ENCODE results near the gene KLF2. TPM values are rescaled to one million over a fixed set of nuclear protein-coding genes. Genes with fewer than 3 reads are reported as not detected.

Gene KLF2
- total RNA-seq, 1 donor from 2014 or later = 137 TPM

DNA sequence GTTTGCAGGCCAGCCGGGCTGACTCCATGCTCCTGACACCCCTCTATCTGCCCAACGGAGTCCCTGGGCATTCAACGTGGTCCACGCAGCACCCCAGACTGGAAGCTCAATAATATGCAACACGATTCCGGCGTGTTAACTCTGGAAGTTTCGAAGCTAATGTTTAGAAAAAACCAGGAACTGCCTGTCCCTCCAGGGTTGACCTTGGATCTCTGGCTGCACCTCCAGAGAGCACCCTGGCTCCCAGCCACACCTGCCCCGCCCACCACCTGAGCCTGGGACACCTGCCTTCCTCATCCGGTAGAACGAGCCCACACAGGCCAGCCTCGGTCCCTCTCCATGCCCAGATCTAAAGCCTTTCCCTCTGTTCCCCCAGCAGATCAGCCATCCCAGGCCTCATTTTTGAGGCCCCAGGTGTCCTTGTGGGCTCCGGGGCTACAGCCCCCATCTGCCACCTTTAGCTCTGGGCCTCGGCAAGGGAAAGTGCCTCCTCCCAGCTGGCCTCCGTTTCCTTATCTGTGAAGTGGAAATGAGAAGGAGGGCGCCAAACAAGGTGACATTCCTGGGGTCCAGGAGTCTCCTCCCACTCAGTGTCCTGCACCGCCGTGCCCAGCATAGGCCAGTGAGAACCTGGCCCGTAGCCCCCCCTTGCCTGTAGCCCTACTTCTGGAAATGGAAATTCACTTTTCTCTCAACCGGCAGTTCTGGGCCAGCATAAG lies 38.7 kb downstream of the KLF2 start:
- Histone ChIP-seq H3K9me3 (no peaks in the 10 kb centered on the region), H3K27ac (peak overlapping the region; percentile 10), H3K4me3 (peak overlapping the region; percentile 14), H3K4me1 (peaks cover 40% of the 10 kb centered on the region), H3K27me3 (ENCODE audit: low read depth) (no peaks in the 10 kb centered on the region), H3K36me3 (peaks cover 3% of the 10 kb centered on the region)
- ATAC-seq = peak; percentile 70 to 75
- TF ChIP-seq, protein P1, sequence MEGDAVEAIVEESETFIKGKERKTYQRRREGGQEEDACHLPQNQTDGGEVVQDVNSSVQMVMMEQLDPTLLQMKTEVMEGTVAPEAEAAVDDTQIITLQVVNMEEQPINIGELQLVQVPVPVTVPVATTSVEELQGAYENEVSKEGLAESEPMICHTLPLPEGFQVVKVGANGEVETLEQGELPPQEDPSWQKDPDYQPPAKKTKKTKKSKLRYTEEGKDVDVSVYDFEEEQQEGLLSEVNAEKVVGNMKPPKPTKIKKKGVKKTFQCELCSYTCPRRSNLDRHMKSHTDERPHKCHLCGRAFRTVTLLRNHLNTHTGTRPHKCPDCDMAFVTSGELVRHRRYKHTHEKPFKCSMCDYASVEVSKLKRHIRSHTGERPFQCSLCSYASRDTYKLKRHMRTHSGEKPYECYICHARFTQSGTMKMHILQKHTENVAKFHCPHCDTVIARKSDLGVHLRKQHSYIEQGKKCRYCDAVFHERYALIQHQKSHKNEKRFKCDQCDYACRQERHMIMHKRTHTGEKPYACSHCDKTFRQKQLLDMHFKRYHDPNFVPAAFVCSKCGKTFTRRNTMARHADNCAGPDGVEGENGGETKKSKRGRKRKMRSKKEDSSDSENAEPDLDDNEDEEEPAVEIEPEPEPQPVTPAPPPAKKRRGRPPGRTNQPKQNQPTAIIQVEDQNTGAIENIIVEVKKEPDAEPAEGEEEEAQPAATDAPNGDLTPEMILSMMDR (IDR thresholded peaks at IDR 0.05) = no peak
- intact Hi-C loops (cut with DNase I) = no loop called here
- DNase-seq = peak; percentile 80

DNA sequence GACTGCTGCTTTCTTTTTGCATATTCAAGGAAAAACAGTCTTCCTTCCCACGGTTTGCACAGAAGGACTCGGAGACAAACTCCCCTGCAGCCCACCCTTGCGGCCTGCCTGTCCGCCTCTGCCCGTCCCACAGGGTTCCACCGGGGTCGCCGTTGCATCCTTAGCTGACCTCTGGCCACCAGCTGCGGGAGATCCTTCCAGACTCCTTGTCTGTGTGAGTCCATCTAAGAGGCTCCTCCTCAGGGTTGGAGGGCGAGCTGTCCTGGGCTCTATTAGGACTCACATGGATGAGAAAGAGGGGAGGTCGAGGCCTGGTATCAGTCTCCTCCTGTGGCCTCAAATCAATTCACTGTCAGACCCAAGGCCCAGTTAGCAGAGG lies 39.2 kb downstream of the KLF2 start:
- Histone ChIP-seq H3K4me3 (no peak overlapping the region), H3K27ac (no peak overlapping the region), H3K36me3 (peaks cover 3% of the 10 kb centered on the region), H3K27me3 (ENCODE audit: low read depth) (no peaks in the 10 kb centered on the region), H3K4me1 (peaks cover 40% of the 10 kb centered on the region), H3K9me3 (no peaks in the 10 kb centered on the region)
- DNase-seq (no peak), ATAC-seq (no peak)
- intact Hi-C loops (cut with DNase I) = no loop called here
- TF ChIP-seq, protein P1 (IDR thresholded peaks at IDR 0.05) = no peak

DNA sequence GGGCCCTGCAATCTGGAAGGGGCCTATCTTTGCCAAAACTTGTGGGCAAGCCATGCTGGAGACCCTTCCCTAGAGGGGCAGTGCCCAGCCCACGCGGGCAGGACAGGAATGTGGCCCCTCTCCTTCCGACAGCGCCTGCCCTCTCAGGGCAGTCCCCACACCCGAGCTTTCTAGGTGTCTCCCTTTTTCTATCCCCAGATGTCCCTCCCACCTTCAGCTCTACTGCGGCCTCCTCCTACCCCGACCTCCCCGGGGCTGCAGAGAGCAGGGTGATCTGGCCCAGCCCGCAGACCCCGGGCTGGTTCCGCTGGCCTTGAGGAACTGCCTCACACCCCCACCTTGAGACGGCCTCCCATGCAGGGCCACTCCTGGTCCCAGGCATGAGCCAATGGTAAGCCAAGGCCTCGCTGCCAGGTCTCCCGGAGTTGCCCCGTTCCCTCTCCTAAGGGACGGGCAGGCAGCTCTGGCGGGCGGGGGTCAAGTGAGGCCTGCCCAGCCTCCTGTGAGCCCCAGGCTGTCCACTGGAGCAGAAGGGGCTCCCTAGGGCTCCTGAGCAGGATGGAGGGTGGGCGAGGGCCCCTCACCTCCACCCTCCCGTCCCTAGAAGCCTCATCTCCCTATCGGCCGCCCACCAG lies 39.7 kb downstream of the KLF2 start:
- Histone ChIP-seq H3K9me3 (no peaks in the 10 kb centered on the region), H3K36me3 (peaks cover 3% of the 10 kb centered on the region), H3K4me3 (no peak overlapping the region), H3K27me3 (ENCODE audit: low read depth) (no peaks in the 10 kb centered on the region), H3K4me1 (peaks cover 40% of the 10 kb centered on the region), H3K27ac (no peak overlapping the region)
- DNase-seq = no peak
- intact Hi-C loops (cut with DNase I) = no loop called here
- TF ChIP-seq, protein P1 (IDR thresholded peaks at IDR 0.05) = no peak
- peak in 1 of 2 donors; percentile 2 for ATAC-seq

DNA sequence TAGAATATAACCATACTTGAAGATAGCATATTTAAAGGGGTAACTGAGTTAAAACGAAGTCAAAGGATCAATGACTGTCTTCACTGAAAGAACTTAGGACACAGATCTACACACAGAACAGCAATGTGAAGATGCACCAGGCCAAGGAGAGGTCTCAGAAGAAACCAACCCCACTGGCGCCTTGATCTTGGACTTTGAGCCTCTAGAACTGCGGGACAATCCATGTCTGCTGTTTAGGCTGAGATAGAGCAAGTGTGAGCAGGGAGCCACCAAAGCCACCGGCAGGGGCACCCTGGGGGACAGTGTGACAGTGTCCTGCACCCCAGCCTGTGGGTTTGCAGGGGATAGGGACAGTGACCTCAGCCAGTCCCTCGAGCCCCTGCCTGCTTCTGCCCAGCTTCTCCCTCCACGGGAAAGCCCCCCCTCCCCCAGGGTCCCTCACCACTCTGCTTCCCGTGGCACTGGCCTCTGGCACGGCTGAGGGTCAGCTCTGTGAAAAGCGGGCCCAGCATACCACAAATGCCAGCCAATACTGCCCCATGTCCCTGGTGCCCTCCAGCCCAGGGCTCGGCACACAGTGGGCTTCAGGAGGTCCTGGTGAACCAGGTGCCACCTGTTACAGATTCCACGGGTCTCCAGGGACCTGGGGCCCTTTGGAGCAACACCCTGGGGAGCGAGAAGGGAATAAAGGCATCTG lies 40.8 kb downstream of the KLF2 start:
- ATAC-seq (no peak), DNase-seq (peak; percentile 40)
- Histone ChIP-seq H3K27ac (peak overlapping the region; percentile 59), H3K4me1 (peaks cover 45% of the 10 kb centered on the region), H3K4me3 (no peak overlapping the region), H3K36me3 (peaks cover 3% of the 10 kb centered on the region), H3K27me3 (ENCODE audit: low read depth) (no peaks in the 10 kb centered on the region), H3K9me3 (no peaks in the 10 kb centered on the region)
- TF ChIP-seq, protein P1 (IDR thresholded peaks at IDR 0.05) = no peak
- intact Hi-C loops (cut with DNase I) = no loop called here

DNA sequence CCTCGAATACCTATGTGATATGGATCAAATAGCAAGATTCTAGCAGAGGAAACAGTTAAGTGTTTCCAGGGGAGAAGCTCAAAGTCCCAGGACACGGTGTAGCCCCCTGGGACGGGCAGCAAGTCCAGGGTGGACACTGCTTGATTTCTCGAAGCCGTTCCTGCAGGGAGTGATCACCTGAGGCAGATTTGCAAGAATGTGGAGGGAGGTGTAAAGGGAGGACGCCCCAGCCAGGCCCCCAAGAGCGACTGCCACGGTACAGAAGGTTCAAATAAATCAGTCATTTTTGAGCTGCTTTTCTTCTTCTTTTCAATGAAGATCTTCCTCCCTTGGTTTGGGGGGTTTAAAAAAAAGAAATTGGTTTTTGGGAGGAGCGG lies 41.4 kb downstream of the KLF2 start:
- H3K9me3 ChIP-seq = no peaks in the 10 kb centered on the region
- H3K27me3 ChIP-seq (ENCODE audit: low read depth) = no peaks in the 10 kb centered on the region
- TF ChIP-seq, protein P1 (IDR thresholded peaks at IDR 0.05) = no peak
- intact Hi-C loops (cut with DNase I) = no loop called here
- peaks cover 51% of the 10 kb centered on the region for H3K4me1 ChIP-seq
- H3K36me3 ChIP-seq = peaks cover 3% of the 10 kb centered on the region
- no peak for ATAC-seq
- peak; percentile 33 for DNase-seq
- H3K4me3 ChIP-seq = no peak overlapping the region
- H3K27ac ChIP-seq = peak overlapping the region; percentile 59
